Fibroblast of skin of scalp (primary cell): ENCODE measurements around the gene OR2M2. TPM values are rescaled to one million over a fixed set of nuclear protein-coding genes. Genes with fewer than 3 reads are reported as not detected.

ENCODE experiments used
- DNase-seq: peaks from one replicate; pipeline ENCODE4 v3.0.0-alpha.2; 2013
- polyA plus RNA-seq, 2 experiments: library from polyadenylated mRNA; unstranded; fragments of 120-200 nt; gene quantifications; one replicate each; pipeline ENCODE4 v1.2.1, GENCODE V29; 2013; ENCODE audit not compliant: insufficient read length in 2 of 2

The OR2M2 gene, protein sequence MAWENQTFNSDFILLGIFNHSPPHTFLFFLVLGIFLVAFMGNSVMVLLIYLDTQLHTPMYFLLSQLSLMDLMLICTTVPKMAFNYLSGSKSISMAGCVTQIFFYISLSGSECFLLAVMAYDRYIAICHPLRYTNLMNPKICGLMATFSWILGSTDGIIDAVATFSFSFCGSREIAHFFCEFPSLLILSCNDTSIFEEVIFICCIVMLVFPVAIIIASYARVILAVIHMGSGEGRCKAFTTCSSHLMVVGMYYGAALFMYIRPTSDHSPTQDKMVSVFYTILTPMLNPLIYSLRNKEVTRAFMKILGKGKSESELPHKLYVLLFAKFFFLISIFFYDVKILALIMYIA
- not detected for polyA plus RNA-seq (2013, experiment 1 of 2; ENCODE audit: insufficient read length)
- polyA plus RNA-seq (2013, experiment 2 of 2; ENCODE audit: insufficient read length): not detected

- no peak for DNase-seq
Observed at GRCh38 chr1:248174521-248174920, at the start of gene OR2M2. TSS of gene OR2M2 (plus strand) at chr1:248174821. CDS start at chr1:248179986, 5,165 bp downstream.

- no peak for DNase-seq
Observed at GRCh38 chr1:248127653-248128052, 47.0 kb upstream of the OR2M2 start.

- DNase-seq: no peak
Observed at GRCh38 chr1:248136811-248137210, 37.8 kb upstream of the OR2M2 start.

GRCh38 chr1:248140846-248141245 is 33.8 kb upstream of the OR2M2 start:
- no peak for DNase-seq

GRCh38 chr1:248143311-248143710 is 31.3 kb upstream of the OR2M2 start:
- no peak for DNase-seq

- DNase-seq: no peak
Observed at GRCh38 chr1:248144513-248145198, 30.0 kb upstream of the OR2M2 start, which contains the start of gene OR2M5. TSS of gene OR2M5 (plus strand) at chr1:248145148. CDS start at chr1:248145148, 0 bp downstream.

DNA sequence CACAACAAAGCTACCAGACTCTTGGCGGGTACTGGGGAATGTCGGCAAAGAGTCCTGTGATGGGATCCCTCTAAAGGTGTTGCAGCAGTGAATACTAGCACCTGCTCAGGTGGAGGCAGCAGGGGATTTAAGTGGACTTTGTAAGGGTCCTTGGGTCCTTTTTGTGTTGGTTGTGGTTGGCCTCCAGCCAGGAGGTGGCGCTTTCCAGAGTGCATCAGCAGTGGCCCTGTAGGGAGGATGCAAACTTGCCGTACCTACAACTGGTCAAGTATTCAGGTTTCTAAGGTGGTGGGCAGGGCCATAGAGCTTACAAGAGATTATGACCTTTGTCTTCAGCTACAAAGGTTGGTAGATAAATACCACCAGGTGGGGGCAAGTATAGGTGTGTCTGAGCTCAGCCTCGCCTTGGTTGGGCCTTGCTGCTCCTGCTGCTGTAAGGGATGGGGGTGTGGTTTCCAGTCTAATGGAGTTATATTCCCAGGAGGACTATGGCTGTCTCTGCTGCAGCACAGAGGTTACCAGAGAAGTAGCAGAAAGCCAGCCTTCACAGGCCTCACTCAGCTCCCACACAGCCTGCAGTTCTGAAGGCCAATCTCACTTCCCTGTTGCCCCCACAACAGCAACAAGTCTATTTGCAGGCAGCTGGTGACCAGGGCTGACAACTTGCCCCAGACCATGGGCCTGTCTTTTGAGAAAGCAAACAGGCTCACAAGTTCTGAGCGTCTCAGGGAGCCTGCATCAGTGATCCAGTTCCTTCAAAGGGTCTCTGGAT is 22.4 kb upstream of the OR2M2 start:
- no peak for DNase-seq

GRCh38 chr1:248155927-248156326 is 18.7 kb upstream of the OR2M2 start:
- DNase-seq: no peak

DNA sequence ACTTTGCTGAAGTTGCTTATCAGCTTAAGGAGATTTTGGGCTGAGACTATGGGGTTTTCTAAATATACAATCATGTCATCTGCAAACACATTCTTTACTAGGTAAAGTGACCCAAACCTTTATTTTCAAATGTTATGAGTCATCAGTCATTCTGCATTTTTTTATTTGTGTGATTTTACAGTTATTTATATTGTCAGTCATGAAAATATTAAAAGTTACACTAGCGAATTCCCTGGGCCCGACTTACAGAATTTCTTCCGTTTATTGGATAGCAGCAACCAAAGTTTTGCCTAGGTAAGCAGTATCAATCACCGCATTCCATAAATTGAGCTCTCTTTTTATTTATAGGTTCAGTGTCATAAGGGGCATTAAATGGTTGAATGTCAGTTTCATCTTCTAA is 15.9 kb upstream of the OR2M2 start:
- no peak for DNase-seq

DNA sequence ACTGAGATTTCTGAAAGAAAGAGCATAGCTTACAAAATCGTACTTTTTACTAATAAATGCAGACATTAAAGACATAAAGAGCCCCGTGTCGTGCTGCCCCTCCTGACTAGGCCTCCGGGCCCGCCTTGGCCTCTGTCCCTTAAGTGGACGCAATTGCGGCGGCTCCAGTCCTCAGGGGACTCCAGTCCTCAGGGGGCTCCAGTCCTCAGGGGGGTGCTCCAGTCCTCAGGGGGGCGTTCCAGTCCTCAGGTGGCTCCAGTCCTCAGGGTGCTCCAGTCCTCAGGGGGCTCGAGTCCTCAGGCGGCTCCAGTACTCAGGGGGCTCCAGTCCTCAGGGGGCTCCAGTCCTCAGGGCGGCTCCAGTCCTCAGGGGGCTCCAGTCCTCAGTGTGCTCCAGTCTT is 10.6 kb upstream of the OR2M2 start:
- DNase-seq: no peak

DNA sequence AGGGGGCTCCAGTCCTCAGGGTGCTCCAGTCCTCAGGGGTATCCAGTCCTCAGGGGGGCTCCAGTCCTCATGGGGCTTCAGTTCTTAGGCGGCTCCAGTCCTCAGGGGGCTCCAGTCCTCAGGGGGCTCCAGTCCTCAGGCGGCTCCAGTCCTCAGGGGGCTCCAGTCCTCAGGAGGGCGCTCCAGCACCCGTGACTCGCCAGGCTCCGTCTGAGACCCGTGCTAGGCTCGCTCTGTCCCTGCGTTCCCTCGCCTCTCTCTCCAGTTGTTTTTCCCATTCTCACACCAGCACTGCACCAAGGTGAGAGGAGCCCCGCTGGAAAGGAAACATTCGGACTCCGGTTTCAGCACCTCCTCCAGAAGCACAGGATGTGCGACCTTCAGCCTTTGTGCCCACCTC is 9.4 kb upstream of the OR2M2 start:
- no peak for DNase-seq

GRCh38 chr1:248183996-248184395 is 9.4 kb downstream of the OR2M2 start:
- no peak for DNase-seq

DNA sequence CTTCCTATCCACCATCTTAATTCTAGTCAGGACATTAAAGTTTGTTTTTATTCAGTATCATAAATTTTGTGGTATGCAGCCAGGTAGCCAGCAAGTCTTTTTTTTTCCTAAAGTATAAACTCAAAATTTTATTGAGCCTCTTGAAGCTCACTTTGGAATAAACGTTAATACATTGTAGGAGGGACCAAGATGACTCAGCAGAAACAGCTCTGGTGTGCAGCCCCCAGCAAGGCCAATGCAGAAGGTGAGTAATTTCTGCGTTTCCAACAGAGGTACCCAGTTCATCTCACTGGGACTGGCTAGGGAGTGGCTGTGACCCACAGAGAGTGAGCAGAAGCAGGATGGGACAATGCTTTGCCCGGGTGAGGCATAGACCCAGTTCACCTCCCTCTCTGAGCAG is 12.7 kb downstream of the OR2M2 start:
- DNase-seq: no peak

- DNase-seq: no peak
Observed at GRCh38 chr1:248189026-248189425, 14.4 kb downstream of the OR2M2 start.

DNA sequence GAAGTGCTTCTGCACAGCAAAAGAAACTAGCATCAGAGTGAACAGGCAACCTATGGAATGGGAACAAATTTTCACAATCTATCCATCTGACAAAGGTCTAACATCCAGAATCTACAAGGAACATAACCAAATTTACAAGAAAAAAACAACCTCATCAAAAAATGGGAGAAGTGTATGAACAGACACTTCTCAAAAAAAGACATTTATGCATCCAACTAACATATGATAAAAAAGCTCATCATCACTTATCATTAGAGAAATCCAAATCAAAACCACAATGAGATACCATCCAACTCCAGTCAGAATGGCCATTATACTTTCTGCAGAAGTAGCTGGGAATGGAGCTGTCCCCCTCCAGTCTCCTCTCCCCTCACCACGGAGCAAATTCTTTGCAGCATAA is 19.5 kb downstream of the OR2M2 start:
- no peak for DNase-seq

DNA sequence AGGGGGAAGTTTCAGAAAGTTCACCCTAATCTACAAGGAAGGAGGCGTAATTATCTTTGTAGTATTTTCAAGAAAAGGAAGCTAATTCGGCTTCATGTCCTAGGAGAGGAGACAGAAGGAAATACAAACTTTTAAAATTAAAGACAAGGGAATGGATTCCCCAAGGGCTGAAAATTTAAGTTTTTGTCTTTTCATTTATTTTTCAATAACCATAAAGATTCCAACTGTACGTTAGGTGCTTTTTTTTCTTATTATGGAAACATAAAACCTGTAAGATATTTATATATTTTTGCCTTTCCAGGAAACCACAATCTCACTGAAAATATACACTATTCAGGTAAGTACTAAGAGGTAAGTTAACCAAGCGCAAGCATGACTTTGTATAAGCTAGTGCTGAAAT is 22.3 kb downstream of the OR2M2 start, which contains the start of gene OR2M3:
TSS of gene OR2M3 (plus strand) at position 301 of the 400 bp plus-strand sequence. CDS start 5,803 bp downstream, outside the sequence.
- no peak for DNase-seq

GRCh38 chr1:248215880-248216279 is 41.3 kb downstream of the OR2M2 start:
- no peak for DNase-seq

DNA sequence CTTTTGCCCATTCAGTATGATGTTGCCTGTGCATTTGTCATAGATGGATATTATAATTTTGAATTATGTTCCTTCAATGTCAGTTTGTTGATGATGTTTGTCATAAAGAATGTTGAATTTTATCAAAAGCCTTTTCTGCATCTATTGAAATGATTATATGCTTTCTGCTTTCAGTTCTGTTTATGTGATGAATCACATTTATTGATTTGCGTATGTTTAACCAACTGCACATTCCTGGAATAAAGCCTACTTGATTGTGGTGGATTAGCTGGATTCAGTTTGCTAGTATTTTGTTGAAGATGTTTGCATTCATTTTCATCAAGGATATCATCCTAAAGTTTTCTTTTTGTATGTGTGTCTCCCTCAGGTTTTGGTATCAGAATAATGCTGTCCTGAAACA is 50.9 kb downstream of the OR2M2 start:
- DNase-seq: no peak

GRCh38 chr1:248229360-248229908 is 54.8 kb downstream of the OR2M2 start:
- no peak for DNase-seq
